Liver (tissue), 9 donors: ENCODE data around the gene GNG2. TPM values are rescaled to one million over a fixed set of nuclear protein-coding genes. Genes with fewer than 3 reads are reported as not detected.

Experiments
- DNase-seq: peaks from one replicate; pipeline ENCODE4 v3.0.0-alpha.2; 2017; ENCODE audit warnings: low spot score
- H3K27ac ChIP-seq, 2 donors: one replicate each; pipeline ENCODE4 v1.7.0; 2013; ENCODE audit warnings: inconsistent platforms in 2 of 2, low read length in 2 of 2, control low read depth in 1 of 2, low read depth in 1 of 2, mild to moderate bottlenecking in 1 of 2
- H3K27me3 ChIP-seq, 4 donors: one replicate each; pipeline versions ENCODE4 v1.6.1 to v1.7.0; 2013; ENCODE audit warnings: low read length in 3 of 4, inconsistent platforms in 1 of 4, mild to moderate bottlenecking in 1 of 4, moderate library complexity in 1 of 4; ENCODE audit not compliant: control insufficient read depth in 4 of 4, insufficient read depth in 4 of 4
- H3K36me3 ChIP-seq, 4 donors: one replicate each; pipeline versions ENCODE4 v1.6.1 to v1.7.0; 2013; ENCODE audit warnings: low read length in 3 of 4, mild to moderate bottlenecking in 3 of 4, low read depth in 1 of 4, moderate library complexity in 1 of 4; ENCODE audit not compliant: control insufficient read depth in 4 of 4, insufficient read depth in 3 of 4
- H3K4me1 ChIP-seq, 4 donors: one replicate each; pipeline versions ENCODE4 v1.6.1 to v1.7.0; 2013; ENCODE audit warnings: low read length in 3 of 4, mild to moderate bottlenecking in 3 of 4, moderate library complexity in 1 of 4; ENCODE audit not compliant: control insufficient read depth in 4 of 4, insufficient read depth in 4 of 4
- H3K4me3 ChIP-seq, 3 donors: one replicate each; pipeline versions ENCODE4 v1.6.1 to v1.7.0; 2013; ENCODE audit warnings: low read length in 3 of 3, control low read depth in 1 of 3, low read depth in 1 of 3, mild to moderate bottlenecking in 1 of 3
- H3K9ac ChIP-seq, 2 donors: one replicate each; pipeline ENCODE4 v1.7.0; 2013; ENCODE audit warnings: low read length in 2 of 2, mild to moderate bottlenecking in 2 of 2, moderate library complexity in 2 of 2, control low read depth in 1 of 2, low read depth in 1 of 2
- H3K9me3 ChIP-seq, 4 donors: one replicate each; pipeline versions ENCODE4 v1.6.1 to v1.7.0; 2013; ENCODE audit warnings: low read length in 3 of 4; ENCODE audit not compliant: control insufficient read depth in 4 of 4
- EGR1 ChIP-seq, 2 donors: IDR thresholded peaks; 2 replicates each; pipeline ENCODE4 v1.6.1; 2016 to 2018; ENCODE audit warnings: antibody characterized with exemption in 2 of 2, low read depth in 2 of 2
- FOXA1 ChIP-seq: IDR thresholded peaks from 2 replicates; pipeline ENCODE4 v1.6.1; 2016; ENCODE audit warnings: antibody characterized with exemption
- HNF4A ChIP-seq, 2 donors: conservative IDR thresholded peaks; 2 replicates each; pipeline ENCODE4 v1.6.1; 2016; ENCODE audit warnings: antibody characterized with exemption in 2 of 2, mild to moderate bottlenecking in 2 of 2
- HNF4G ChIP-seq: IDR thresholded peaks from 2 replicates; pipeline ENCODE4 v1.6.1; 2016; ENCODE audit warnings: antibody characterized with exemption
- NR2F2 ChIP-seq: IDR thresholded peaks from 2 replicates; pipeline ENCODE4 v1.6.1; 2016; ENCODE audit warnings: antibody characterized with exemption
- RAD21 ChIP-seq, 2 donors: IDR thresholded peaks; 2 replicates each; pipeline ENCODE4 v1.6.1; 2016; ENCODE audit warnings: antibody characterized with exemption in 2 of 2, mild to moderate bottlenecking in 2 of 2
- SP1 ChIP-seq: IDR thresholded peaks from 2 replicates; pipeline ENCODE4 v1.6.1; 2018; ENCODE audit warnings: antibody characterized with exemption, mild to moderate bottlenecking
- ZBTB33 ChIP-seq: IDR thresholded peaks from 2 replicates; pipeline ENCODE4 v1.6.1; 2016; ENCODE audit warnings: antibody characterized with exemption
- WGBS: extraction: QIAGEN DNeasy Blood & Tissue Kit; methylation state at CpG from one replicate; pipeline ENCODE4 v1.1.7; 2013; 5-methylcytosine and 5-hydroxymethylcytosine counted together
- polyA plus RNA-seq, 2 donors: library from polyadenylated mRNA; stranded (reverse) in 1 of 2; unstranded in 1 of 2; fragments of 200-250 nt in 1 of 2; fragments of >200 nt in 1 of 2; fragmentation: Nextera tagmentation in 1 of 2; extraction: Ambion mirVana in 1 of 2; gene quantifications; one replicate each; pipeline versions ENCODE4 v1.2.1 to v1.2.3, GENCODE V29; 2013 to 2015
- total RNA-seq, 2 donors: library from RNA; depleted of rRNA; stranded (reverse); fragments of >200 nt; gene quantifications; one replicate each; pipeline ENCODE4 v1.2.3, GENCODE V29; 2014
- TF ChIP-seq, protein P1 (sequence below): IDR thresholded peaks from 2 replicates; pipeline ENCODE4 v1.6.1; 2016; ENCODE audit warnings: antibody characterized with exemption
- TF ChIP-seq, protein P2 (sequence below): IDR thresholded peaks from 2 replicates; pipeline ENCODE4 v1.6.1; 2016; ENCODE audit warnings: antibody characterized with exemption
- TF ChIP-seq, protein P3 (sequence below): fragments of 150-350 bp; IDR thresholded peaks from 2 replicates; pipeline ENCODE4 v1.5.1; 2017; ENCODE audit warnings: improper control_type of control experiment, low read depth, low read length; ENCODE audit not compliant: missing input control
- donor health status: healthy.
- donor health status: healthy.
- donor health status: healthy.
- donor health status: healthy.
- donor health status: healthy.

The GNG2 gene
- total and polyA plus RNA-seq, 4 donors = 3.5 to 11.2 (median 4.4) TPM

DNA sequence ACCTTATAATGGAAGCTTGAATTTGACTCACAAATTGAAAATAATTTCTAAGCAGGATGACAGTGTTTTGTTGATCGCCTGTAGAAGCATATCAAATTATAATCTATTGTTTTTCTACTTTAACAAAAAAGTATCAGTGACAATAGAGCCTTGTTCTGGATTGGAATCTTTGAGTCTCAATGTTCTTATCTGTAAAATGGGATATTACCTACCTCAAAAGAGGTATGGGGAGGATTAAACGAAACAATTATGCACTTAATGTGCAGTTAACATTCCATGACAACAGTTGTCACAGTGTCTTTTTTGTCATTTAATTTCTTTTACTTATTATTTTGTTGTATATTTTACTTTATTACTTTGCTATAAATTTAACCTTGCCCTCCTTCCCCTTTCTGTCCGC lies 130.1 kb downstream of the GNG2 start:
- DNase-seq = no peak
- Histone ChIP-seq H3K27me3 (no peaks in the 10 kb centered on the region), H3K9me3 (no peaks in the 10 kb centered on the region), H3K27ac (no peak overlapping the region), H3K4me3 (peak overlapping the region in 2 of 3 donors; percentile 88 to 92), H3K4me1 (peaks cover 0 to 11% (median 10%) of the 10 kb centered on the region in 4 donors), H3K9ac (peak overlapping the region; percentile 45 to 86), H3K36me3 (peaks cover 1 to 25% (median 21%) of the 10 kb centered on the region in 4 donors)
- WGBS = 76% methylated on average over 3 of the region's 3 CpGs
- TF ChIP-seq, protein P1, sequence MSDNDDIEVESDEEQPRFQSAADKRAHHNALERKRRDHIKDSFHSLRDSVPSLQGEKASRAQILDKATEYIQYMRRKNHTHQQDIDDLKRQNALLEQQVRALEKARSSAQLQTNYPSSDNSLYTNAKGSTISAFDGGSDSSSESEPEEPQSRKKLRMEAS = no peak
- TF ChIP-seq SP1 = no peak
- TF ChIP-seq NR2F2 = no peak
- no peak for TF ChIP-seq RAD21 (IDR thresholded peaks at IDR 0.05)
- no peak for TF ChIP-seq EGR1 (IDR thresholded peaks at IDR 0.05; ENCODE audit: low read depth in 2 of 2)
- no peak for TF ChIP-seq HNF4G
- TF ChIP-seq, protein P2, sequence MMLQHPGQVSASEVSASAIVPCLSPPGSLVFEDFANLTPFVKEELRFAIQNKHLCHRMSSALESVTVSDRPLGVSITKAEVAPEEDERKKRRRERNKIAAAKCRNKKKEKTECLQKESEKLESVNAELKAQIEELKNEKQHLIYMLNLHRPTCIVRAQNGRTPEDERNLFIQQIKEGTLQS = no peak
- TF ChIP-seq, protein P3, sequence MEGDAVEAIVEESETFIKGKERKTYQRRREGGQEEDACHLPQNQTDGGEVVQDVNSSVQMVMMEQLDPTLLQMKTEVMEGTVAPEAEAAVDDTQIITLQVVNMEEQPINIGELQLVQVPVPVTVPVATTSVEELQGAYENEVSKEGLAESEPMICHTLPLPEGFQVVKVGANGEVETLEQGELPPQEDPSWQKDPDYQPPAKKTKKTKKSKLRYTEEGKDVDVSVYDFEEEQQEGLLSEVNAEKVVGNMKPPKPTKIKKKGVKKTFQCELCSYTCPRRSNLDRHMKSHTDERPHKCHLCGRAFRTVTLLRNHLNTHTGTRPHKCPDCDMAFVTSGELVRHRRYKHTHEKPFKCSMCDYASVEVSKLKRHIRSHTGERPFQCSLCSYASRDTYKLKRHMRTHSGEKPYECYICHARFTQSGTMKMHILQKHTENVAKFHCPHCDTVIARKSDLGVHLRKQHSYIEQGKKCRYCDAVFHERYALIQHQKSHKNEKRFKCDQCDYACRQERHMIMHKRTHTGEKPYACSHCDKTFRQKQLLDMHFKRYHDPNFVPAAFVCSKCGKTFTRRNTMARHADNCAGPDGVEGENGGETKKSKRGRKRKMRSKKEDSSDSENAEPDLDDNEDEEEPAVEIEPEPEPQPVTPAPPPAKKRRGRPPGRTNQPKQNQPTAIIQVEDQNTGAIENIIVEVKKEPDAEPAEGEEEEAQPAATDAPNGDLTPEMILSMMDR = no peak
- no peak for TF ChIP-seq FOXA1

- Histone ChIP-seq H3K27me3 (no peaks in the 10 kb centered on the region), H3K27ac (no peak overlapping the region), H3K9me3 (no peaks in the 10 kb centered on the region), H3K36me3 (peaks cover 2 to 30% (median 25%) of the 10 kb centered on the region in 4 donors), H3K4me3 (no peak overlapping the region), H3K4me1 (peaks cover 0 to 11% (median 10%) of the 10 kb centered on the region in 4 donors), H3K9ac (no peak overlapping the region)
- no peak for DNase-seq
- 75% methylated on average over 3 of the region's 3 CpGs for WGBS
- TF ChIP-seq, protein P2 = no peak
- no peak for TF ChIP-seq ZBTB33
- TF ChIP-seq RAD21 (IDR thresholded peaks at IDR 0.05) = no peak
These were observed 133.0 kb downstream of the GNG2 start for GRCh38 chr14:51993285-51993920.

GRCh38 chr14:51996148-51996746 lies 135.8 kb downstream of the GNG2 start:
- Histone ChIP-seq H3K4me1 (no peaks in the 10 kb centered on the region), H3K9me3 (no peaks in the 10 kb centered on the region), H3K4me3 (no peak overlapping the region), H3K27me3 (no peaks in the 10 kb centered on the region), H3K9ac (no peak overlapping the region), H3K36me3 (peaks cover 2 to 39% (median 30%) of the 10 kb centered on the region in 4 donors), H3K27ac (no peak overlapping the region)
- TF ChIP-seq HNF4A (conservative IDR thresholded peaks at IDR 0.05) (no peak), FOXA1 (no peak), RAD21 (IDR thresholded peaks at IDR 0.05) (peak; percentile 79 to 80)
- TF ChIP-seq, protein P3 = peak; percentile 60
- 64% methylated on average over 4 of the region's 4 CpGs for WGBS
- no peak for DNase-seq
